NCI-H345 treated with DMSO at 0.1 percent for 48 hours (cell line): ENCODE measurements around the gene ZNF8.
A peak's percentile ranks its signal among the peaks of the same experiment; 100 is the strongest.
"Not testable (repeated sequence)": the region's sequence is repeated elsewhere in the genome, so short reads cannot be mapped to it uniquely, and the experiment has no call there.

Experiments
- DNase-seq: peaks from one replicate; lab custom pipeline; 2025; ENCODE audit not compliant: unreplicated experiment; lab: John Stamatoyannopoulos, UW

Gene ZNF8

GRCh38 chr19:58334691-58335249, 56.0 kb downstream of the ZNF8 start:
- no peak for DNase-seq

- no peak for DNase-seq
These were observed 56.9 kb downstream of the ZNF8 start for GRCh38 chr19:58335630-58336029.

- DNase-seq: no peak
These were observed 57.5 kb downstream of the ZNF8 start for GRCh38 chr19:58336216-58336615.

- no peak for DNase-seq
These were observed 58.1 kb downstream of the ZNF8 start for GRCh38 chr19:58336820-58337219.

GRCh38 chr19:58338336-58338735, 59.6 kb downstream of the ZNF8 start:
- DNase-seq: no peak

GRCh38 chr19:58338825-58339558, 60.2 kb downstream of the ZNF8 start:
- no peak for DNase-seq

- DNase-seq: no peak
These were observed 66.8 kb downstream of the ZNF8 start for GRCh38 chr19:58345558-58345957.

GRCh38 chr19:58346961-58347929, 68.5 kb downstream of the ZNF8 start:
- DNase-seq: peak; percentile 37

- DNase-seq: not testable (repeated sequence)
These were observed 69.3 kb downstream of the ZNF8 start for GRCh38 chr19:58348080-58348479.

GRCh38 chr19:58349590-58349989, 70.8 kb downstream of the ZNF8 start:
- DNase-seq: no peak

- DNase-seq: no peak
These were observed 71.5 kb downstream of the ZNF8 start for GRCh38 chr19:58350001-58350861.

- DNase-seq: no peak
These were observed 72.3 kb downstream of the ZNF8 start for GRCh38 chr19:58350871-58351557.

GRCh38 chr19:58351558-58351878, 72.8 kb downstream of the ZNF8 start:
- DNase-seq: no peak

- no peak for DNase-seq
These were observed 73.4 kb downstream of the ZNF8 start for GRCh38 chr19:58351990-58352755.
